ENCODE data around the gene CROCC2.

Gene CROCC2

DNA sequence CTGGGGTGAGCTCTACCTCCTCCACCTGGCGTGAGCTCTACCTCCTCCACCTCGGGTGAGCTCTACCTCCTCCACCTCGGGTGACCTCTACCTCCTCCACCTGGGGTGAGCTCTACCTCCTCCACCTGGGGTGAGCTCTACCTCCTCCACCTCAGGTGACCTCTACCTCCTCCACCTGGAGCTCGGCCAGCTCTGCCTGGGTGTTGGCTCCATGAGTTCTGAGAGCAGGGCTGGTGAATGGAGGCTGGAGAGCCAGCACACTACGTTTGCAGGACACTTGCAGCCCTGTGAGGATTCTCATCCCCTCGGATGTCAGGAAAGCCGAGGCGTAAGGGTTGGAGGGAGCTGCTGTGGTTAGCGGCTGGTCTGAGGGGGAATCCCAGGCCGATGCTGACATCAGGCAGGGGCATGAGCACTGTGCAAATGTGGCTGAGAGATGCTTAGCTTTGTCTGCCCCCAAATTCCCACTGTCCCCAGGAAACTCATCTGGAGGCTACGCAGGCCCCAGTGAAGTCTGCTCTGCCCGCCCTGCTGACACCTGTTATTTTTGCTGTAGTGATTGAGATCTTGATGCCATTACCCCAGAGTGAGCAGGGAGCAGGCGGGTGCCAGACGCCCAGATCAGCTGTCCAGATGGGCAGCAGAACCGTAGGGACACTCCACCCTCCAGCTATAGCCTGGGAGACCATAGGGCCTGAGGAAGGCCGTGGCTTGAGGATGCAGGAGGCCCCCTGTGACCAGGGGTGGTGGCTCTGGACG, 3.3 kb downstream of the CROCC2 start:
- DNase-seq, result no peak

- no peak for DNase-seq
Observed at GRCh38 chr2:240911641-240912265, 5.6 kb downstream of the CROCC2 start.

- no peak for DNase-seq
Observed at GRCh38 chr2:240912878-240913809, 7.0 kb downstream of the CROCC2 start.

- DNase-seq, result peak; percentile 53
Observed at GRCh38 chr2:240913810-240914644, 7.9 kb downstream of the CROCC2 start.

DNA sequence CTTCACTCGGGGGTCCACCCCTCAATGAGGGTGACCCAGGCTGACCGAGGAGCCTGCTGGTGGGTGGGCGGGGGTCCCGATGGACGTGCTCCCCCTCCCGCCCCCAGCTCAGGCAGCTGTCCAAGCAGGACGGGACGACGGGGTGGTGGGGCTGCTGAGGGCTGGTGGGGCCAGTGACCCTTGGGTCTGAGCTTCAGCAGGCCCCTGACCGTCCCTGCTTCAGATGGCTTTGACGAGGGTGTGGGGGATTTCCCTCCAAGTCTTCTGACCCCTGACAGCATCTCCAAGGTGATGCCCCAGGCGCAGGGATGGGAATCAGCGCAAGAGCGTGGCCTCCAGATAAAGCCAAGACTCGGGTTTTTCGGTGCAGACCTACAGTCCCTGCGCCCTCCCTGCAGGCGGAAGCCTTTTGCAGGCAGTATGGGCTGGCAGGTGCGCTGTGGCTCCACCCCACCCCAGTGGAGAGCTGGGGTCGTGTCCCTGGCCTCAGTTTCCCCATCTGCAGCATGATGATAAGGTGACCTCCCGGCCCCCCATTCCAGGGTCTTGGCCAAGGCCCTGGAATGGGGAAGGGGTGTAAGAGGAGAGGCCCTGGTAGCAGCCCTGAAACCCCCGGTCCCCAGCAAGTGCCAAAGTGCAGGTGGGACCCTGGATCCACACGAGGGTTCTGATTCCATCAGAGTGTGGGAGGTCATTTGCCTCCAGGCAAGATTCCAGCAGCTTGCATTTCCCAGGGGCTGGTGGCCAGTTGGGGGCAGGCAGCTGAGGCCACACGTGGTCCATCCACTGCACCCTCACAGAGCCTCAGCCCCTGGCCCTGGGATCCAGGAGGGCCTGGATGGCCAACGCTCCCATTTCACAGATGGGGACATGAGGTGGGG, 8.7 kb downstream of the CROCC2 start:
- DNase-seq, result no peak

- DNase-seq, result no peak
Observed at GRCh38 chr2:240915526-240916341, 9.6 kb downstream of the CROCC2 start.

DNA sequence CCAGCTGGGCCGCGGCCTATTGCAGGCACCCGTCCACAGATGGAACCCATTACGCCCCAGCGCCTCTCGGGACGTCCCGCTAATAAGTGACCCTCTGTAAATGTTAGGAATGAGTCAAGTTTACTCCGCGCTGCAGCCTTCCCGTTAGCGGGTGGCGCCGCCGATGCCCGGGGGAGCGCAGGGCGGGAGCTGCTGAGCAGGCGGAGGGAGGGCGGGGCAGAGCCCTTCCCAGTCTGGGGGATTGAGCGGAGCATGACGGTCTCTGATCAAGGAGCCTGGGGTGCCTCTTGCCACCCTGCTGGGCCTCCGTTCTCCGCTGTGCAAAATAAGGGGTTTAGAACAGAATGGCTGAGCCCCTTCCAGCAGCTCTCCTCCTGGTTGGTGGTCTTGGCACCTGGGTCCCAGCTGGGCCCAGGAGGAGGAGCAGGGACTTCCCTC, 10.5 kb downstream of the CROCC2 start:
- no peak for DNase-seq

- DNase-seq, result no peak
Observed at GRCh38 chr2:240917009-240917683, 11.0 kb downstream of the CROCC2 start.

GRCh38 chr2:240917684-240918257, 11.6 kb downstream of the CROCC2 start:
- DNase-seq, result no peak

- no peak for DNase-seq
Observed at GRCh38 chr2:240918258-240919091, 12.3 kb downstream of the CROCC2 start.

DNA sequence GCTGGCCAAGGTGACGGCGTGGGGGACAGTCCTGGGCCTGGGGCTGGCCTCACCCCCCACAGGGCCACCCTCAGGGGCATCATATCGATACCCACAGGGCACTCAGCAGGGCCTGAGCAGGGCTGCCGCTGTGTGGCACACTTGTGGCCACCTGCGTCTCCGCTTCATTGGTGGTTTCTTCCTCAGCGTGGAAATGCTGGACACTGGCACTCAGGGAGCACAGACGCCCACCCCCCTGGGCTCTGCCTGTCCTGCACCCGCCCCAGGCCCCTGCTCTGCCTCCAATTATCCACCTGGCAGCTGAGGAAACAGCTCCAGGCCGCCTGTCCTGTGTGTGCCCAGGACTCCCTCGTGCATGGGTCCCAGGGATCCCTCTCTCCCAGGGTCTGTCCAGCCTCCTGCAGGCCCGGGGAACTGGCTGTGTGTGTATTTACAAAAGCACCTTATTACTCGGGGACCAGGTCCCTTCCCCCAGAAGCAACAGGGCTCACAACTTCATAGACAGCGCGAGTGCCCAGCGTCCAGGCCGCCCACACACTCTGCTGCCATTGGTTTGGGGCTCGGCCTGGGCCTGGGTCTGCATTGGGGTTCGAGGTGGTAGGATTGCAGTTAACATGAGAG, 13.1 kb downstream of the CROCC2 start:
- no peak for DNase-seq

GRCh38 chr2:240919786-240920782, 13.9 kb downstream of the CROCC2 start:
- DNase-seq, result peak; percentile 1

- peak; percentile 1 for DNase-seq
Observed at GRCh38 chr2:240920783-240921231, 14.7 kb downstream of the CROCC2 start.

DNA sequence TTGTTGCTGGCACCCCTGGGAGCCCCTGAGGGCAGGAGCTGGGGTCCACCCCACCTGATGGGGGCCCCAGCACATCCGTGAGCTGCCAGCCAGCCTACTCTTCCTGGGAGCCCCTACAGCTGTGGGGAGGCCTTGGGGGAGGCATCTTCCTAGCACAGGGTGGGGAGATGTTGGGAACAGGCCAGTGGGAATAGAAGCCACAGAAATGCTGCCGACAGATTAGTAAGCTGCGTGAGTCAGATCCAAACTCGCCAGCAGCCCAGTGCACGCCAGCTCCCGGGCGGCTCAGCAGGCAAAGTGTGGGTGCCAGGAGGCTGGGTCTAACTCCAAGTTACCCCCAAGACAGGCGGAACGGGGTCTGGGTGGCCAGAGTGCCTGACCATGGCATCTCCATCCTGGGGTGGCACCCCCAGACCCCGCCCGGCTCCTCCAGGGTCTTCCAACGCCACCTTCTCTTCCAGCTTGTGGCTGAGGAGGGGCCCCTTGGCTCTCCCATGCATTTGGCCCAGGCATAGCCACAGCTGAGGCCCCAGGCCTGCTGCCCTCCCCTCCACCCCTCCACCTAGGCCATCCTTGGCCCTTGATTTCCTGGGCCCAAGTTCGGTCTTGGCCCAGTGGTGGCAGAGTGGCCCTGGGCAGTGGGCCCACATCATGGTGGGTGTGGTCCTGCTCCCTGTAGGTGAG, 15.3 kb downstream of the CROCC2 start:
- DNase-seq, result peak; percentile 1

- DNase-seq, result no peak
Observed at GRCh38 chr2:240921995-240922244, 15.8 kb downstream of the CROCC2 start.

DNA sequence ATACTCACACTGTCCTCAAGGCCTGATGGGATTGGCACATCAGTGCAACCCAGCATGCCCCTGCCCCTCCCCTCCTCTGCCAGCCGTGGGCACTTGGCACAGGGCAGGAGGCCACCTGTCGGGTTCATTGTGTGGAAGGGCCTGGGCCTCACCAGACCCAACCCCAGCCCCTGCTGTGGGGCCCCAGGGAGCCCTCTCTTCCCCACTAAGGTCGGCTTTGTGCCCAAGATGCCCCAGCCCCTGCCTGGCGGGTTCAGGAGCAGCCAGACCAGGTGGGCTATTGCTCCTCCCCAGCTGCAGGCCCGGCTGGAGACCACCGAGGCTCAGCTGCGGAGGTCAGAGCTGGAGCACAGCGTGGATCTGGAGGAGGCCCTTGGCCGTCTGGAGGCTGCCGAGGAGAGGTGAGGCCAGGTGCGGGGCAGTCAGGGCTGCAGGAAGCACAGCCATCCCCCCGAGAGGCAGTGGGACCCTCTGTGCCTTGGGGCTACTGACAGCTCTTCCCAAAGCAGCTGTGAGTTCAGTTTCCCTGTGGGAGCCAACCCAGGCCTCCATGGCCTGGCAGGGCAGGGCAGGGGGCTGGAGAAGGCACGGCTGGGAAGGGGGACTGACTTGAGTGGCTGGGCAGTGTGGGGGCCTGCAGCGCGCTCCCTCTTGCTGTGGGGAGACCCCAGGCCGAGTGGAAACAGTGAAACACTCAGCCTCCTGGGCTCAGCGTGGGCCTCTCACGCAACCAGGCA, 16.3 kb downstream of the CROCC2 start:
- DNase-seq, result peak; percentile 1
